Right forelimb (tissue), 1 donor: Measurements from ENCODE around the gene TMEM8B.

Experiments used
- DNase-seq: peaks from one replicate; pipeline ENCODE4 v3.0.0-alpha.2; 2018

Gene TMEM8B, protein sequence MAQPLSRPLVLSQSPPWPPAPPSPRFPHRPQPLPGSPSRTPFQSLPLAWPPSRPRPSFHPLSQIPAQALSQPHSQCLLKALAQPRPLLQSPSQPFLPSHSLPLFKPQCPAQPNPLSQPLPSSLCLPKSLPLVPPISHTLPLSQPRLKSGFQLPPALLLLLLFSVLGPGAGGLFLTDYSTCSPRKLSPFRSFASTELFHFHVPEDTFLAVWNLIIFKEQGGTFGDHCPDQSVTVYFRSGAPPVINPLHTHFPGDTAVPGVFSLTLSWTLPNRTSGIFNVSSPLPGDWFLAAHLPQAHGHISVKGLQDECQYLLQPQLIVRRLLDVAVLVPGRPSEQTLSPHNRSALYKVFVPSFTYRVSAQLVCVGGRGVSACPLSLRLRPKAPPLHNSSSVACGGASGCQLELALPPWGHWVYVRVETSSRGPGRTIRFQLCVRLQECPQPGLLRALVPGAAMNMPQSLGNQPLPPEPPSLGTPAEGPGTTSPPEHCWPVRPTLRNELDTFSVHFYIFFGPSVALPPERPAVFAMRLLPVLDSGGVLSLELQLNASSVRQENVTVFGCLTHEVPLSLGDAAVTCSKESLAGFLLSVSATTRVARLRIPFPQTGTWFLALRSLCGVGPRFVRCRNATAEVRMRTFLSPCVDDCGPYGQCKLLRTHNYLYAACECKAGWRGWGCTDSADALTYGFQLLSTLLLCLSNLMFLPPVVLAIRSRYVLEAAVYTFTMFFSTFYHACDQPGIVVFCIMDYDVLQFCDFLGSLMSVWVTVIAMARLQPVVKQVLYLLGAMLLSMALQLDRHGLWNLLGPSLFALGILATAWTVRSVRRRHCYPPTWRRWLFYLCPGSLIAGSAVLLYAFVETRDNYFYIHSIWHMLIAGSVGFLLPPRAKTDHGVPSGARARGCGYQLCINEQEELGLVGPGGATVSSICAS

DNA sequence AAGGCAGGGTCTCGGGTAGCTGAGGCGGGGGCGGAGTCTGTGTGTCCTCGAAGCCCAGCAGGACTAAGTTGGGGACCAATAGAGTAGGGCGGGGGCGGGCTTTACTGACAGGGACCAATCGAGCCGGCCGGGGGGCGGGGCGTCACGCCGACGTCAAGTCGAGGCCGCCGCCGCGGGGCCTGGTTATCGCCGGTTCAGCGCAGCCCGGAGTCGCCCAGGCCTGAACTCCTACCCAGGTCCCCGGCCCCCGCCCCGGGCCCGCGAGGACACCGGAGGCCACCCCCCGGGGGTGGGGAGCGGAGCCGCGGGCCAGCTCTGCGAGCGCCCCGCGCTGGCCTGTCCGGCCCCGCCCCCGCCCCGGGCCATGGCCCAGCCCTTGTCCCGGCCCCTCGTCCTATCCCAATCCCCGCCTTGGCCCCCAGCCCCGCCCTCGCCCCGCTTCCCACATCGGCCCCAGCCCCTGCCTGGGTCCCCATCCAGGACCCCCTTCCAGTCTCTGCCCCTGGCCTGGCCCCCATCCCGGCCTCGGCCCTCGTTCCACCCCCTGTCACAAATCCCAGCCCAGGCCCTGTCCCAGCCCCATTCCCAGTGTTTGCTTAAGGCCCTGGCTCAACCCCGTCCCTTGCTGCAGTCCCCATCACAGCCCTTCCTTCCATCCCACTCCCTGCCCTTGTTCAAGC lies at the start of gene TMEM8B:
TSS of gene TMEM8B (plus strand) at position 145 of the 680 bp plus-strand sequence. CDS start at position 365, 220 bp downstream.
- peak; percentile 96 for DNase-seq

DNA sequence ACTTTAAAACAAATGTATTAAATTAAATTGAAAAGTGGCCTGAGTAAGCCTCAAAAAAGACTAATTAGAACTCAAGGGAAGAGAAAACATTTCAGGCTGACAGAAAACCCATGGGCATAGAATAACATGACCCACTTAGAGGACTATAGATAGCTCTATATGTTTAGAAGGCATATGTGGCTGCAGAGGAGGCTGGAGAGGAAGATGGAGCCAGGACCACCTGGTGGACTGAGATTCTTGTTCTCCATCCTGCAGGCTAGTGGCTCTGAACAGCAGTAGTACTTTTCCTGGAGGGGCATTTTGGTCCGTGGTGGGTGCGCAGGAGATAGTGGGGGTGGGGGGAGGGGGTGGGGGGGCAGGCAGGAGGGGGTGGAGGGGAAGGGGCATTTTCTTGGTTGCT lies 48.0 kb upstream of the TMEM8B start:
- no peak for DNase-seq

DNA sequence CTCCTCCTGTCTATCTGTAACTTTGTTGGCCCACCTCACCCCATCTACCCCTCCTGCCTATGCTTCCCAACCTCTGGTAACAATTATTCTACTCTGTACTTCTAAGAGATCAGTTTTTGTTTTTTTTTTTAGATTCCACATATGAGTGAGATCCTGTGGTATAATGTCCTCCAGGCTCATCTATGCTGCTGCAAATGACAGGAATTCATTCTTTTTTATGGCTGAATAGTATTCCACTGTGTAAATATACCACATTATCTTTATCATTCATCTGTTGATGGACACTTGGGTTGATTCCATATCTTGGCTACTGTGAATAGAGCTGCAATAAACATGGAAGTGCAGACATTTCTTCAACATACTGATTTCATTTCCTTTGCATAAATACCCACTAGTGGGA lies 45.6 kb upstream of the TMEM8B start:
- DNase-seq, result no peak

DNA sequence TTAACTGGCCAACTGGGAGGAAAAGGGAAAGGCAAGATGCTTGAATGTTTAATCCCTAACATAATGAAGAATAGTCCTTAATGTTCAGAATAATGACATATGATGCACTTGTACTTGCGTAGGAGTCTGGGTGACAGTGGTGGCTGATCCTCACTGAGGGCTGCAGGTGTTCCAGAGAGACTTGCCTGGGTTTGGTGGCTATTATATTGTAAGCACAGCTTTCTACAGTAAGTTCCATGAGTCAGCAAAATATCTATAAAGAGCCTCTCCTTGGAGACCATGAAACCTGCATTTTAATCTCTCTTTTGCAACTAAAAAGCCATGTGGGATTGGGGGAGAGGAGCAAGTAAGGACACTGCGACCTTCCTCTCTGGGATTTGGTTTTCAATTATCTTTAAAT lies 39.5 kb upstream of the TMEM8B start:
- no peak for DNase-seq

DNA sequence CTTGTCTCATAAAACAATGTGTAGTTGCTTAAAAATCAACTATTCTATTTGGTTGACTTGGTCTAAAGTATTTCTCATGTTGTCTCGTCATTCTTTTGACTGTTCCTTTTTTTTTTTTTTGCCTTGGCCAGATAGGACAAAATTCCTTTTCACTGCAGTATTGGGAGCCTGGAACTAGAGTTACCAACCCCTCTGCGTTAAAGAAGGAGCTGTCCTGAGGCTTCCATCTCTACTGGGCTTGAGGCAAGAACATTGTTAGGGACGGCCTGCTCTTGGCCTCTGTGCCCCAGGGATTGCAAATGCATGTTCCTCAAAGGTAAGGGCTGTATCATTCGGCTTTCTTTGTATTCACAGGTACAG lies 39.0 kb upstream of the TMEM8B start:
- no peak for DNase-seq

DNA sequence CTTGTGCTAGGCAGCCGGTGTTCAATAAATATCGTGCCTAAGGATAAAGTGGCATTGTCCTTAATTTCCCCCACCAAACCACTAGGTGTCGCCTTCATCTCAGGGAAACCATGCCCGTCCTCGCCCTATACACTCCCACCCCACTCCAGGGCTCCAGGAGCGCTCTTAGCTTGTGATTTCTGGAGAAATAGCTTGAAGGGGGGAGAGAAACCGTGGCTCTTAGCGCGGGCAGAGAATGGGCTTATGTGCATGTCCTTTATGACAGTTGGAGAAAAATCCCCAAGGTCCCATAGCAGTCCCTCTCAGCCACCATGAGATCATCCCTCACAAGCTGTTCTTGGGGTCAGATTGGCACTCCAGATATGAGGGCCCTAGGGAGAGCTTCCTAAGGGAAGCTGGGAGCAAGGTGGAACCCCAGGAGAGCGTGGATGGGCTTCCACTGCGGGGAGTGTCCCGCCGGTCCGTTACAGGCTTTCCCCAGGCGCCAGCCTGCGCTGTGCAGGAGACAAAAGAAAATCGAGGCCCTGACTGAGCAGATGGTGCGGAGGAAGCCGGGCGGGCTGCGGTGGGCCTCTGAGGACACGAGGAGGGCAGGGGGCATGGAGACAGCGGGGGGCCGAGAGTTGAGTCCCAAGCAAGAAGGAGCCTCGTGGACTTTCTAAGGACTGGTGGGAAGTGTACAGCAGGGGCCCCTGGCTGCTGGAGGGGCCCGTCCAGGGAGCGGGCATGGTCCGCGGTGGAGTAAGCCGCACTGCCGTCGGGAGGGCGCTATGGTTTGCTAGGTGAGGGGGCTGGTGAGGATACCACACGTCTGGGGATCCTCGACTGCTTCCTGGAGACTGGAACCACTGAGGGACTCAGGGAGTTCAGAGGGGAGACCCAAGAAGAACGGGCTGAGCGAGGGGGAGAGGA lies 38.4 kb upstream of the TMEM8B start:
- peak; percentile 83 for DNase-seq

DNA sequence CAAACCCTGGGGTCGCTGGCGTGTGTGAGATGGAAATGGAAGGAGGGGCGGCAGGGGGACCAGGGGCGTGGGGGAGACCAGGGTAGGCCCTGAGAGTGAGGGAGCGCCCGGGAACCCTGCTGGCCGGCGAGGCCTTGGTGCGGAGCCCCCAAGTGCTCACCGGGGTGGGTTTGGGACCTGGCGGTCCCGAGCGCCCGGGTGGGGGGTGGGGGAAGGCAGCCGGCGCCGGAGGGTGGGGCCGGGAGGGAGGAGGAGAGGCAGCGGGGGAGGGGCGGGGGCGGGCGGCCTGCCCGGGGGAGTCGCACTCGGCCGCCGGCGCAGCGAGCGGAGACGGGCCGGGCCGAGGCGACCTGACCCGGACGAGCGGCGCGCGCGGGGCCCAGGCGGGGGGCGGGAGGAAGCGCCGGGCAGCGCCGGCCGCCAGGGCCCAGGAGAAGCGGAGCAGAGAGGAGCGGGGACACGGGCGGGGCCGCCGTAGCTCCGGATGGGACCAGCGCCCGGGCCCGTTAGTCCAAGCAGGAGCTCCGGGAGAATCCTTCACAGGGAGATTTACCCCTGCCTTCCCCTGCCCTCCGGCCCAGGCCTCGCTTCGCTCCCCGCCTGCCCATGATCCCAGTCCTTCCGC lies 37.6 kb upstream of the TMEM8B start, which contains the start of gene NPR2:
TSS of gene NPR2 (plus strand) at position 295 of the 625 bp plus-strand sequence. CDS start 818 bp downstream, outside the sequence.
- DNase-seq, result peak; percentile 75

DNA sequence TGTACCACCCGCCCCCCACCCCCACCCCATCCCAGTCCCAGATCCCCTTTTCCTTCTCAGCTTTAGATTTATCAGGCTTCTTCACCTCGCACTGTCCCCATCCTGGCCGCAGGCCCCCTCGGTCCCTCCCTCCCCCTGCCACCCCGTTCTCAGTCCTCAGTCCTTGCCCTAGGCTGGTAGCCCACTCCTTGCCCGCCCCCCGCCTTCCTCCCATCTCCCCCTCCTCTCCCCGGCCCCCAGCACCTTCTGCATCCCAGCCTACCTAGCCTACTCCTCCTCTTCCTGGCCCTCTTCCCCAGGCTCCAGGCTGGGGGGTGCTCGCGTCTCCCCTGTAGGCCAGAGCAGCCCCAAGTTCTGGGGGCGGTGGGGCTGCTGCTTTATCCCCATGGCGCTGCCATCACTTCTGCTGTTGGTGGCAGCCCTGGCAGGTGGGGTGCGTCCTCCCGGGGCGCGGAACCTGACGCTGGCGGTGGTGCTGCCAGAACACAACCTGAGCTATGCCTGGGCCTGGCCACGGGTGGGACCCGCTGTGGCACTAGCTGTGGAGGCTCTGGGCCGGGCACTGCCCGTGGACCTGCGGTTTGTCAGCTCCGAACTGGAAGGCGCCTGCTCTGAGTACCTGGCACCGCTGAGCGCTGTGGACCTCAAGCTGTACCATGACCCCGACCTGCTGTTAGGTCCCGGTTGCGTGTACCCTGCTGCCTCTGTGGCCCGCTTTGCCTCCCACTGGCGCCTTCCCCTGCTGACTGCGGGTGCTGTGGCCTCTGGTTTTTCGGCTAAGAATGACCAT lies 36.8 kb upstream of the TMEM8B start:
- no peak for DNase-seq

DNA sequence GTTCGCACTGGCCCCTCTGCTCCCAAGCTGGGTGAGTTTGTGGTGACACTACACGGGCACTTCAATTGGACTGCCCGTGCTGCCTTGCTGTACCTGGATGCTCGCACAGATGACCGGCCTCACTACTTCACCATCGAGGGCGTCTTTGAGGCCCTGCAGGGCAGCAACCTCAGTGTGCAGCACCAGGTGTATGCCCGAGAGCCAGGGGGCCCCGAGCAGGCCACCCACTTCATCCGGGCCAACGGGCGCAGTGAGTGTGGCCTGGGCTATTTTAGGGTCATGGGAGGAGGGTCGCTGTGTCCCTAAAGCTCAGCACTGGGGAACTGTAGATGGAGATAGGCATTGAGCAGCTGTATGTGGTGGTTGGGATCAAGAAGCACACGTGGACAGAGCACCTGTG lies 36.2 kb upstream of the TMEM8B start:
- DNase-seq, result no peak

DNA sequence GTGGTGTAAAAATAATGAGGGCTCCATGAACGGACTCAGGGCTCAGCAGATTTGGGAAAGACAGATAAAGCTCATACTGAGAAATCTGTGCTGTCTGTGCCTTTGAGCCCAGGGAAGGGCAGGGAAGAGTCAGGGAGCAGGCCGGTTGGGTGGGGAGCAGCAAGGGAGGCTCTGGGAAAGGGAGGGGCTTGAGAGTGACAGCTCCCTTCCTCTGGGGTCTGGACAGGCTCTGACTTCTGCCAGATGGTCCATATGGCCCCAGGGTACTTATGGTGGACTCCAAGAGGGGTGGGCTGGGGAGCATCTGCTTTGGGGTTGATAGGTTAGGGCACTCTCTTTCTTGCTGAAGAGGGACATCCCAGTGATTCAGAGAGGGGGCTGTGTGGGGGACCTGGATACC lies 35.6 kb upstream of the TMEM8B start:
- no peak for DNase-seq

DNA sequence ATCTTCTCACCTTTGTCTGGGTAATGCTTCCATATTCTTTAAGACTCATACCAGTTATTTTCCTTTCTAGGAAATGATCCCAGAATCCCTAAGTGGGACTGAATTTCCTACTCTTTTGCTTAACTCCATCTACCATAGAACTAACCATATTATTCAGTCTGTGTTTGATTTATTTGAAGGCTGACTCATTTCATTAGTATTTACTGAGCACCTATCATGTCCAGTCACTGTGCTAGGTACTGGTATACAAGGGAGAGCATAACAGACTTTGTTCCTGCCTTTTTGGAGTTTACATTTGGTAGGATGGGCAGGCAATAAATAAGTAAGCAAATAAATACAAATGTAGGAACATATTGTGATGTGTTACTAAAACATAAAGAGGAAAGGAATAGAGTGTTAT lies 33.3 kb upstream of the TMEM8B start:
- DNase-seq, result no peak

DNA sequence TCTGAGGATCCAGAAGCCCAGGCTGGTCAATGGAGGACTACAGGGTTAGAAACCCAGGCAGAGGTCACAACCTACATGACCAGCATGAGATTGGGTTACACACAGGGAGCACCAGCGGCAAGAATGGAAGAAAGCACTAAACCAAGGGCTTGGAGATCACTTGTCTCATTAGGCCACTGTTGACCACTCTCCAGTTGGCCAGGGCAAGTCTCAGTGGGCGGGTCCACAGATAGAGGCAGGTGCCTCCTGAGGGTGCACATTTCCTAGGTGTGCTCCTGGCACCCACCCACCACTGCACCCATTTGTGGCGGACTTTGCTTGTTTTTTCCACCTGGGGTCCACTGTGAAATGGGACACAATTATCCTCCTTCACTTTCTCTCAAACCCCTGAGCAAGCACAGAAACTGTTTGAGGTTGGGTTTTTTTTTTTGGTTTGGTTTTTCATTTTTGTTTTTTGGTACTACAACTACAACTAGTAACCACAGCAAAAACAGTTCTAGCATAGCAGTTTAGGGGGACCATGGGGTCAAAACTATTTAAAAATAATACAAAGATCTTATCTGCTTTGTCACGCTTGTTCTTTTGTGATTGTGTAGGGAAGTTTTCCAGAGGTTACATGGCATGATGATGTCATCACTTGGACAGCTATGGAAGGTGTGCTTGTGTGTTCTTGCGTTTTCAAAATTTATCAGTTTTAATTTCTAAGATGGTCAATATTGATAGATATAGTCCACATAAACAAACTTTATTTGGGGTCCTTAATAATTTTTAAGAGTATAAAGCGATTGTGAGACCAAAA lies 31.5 kb upstream of the TMEM8B start:
- DNase-seq, result no peak

DNA sequence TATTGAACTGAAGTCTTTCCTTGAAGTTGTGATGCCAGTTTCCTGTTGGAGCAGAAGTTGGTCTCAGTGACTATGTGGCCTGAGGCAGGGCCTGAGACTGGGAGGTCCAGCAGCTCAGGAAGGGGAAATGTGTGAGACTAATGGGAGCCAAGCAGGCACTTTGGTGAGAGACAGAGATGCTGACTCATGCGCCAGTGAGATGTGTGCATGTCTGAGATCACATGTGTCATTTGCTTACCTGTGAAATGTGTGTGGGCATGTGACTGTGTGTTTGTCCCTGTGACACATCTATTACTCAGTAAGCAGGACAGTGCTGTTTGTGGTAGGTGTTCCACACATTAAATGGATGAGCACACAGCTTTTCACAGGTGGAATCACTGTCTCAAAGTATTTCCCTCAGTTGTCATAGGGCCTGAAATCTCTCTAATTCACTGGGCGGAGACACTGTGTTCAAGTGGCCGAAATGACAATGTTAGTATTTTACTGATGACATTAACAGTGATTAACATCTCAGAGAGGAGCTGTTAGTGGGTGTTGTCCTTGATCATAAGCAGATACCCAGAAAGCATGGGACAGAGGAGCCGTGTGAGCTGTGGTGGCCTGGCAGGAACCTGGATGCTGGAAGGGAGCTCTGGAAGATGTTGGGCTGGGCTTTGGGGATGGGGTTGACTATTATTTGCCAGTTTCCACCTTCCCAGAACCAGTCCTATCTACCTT lies 30.2 kb upstream of the TMEM8B start:
- DNase-seq, result no peak

DNA sequence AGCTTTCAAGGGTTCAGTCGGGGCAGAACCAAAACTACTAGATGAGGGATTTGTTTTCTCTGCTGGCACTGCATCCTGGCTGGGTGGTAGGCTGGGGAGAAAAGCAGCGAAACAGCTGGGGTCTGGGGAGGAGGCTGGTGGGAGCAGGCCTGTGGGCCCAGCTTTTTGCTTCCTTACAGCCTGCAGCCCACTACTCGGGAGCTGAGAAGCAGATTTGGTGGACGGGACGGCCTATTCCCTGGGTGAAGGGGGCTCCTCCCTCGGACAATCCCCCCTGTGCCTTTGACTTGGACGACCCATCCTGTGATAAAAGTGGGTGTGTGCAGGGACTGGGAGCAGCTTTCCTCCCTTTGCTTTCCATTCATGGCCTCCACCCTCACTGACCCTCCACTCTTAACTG lies 28.5 kb upstream of the TMEM8B start:
- DNase-seq, result no peak

DNA sequence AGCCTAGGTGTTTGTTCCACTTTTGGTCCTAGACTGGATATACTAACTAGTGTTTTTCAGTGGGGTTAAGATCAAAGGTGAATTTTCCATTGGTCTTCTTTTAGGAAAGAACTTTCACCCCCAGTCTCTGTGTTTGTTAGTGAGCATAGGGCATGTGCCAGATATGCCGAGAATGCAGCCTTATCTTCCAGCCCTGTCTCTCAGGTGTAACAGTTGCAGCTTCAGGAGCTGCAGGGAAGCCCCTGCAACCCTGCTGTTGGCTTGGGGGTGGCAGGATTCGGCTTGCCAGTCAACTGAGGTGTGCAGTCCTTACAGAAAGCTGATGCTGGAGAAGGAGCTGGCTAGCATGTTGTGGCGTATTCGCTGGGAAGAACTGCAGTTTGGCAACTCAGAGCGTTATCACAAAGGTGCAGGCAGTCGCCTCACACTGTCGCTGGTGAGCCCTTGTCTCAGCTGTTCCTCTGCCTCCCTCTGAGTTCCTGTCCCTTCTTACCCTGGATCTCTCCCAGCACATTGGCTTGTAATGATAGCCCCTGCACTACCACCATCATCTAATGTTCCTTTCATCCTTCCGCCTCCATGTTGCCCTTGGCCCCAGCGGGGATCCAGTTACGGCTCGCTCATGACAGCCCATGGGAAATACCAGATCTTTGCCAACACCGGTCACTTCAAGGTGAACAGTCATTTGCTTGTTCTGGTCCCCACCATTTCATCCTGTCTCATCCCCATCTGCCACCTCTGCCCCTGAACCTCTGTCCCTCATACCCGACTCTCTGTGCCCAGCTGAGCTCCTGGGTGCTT lies 27.5 kb upstream of the TMEM8B start:
- DNase-seq, result no peak

DNA sequence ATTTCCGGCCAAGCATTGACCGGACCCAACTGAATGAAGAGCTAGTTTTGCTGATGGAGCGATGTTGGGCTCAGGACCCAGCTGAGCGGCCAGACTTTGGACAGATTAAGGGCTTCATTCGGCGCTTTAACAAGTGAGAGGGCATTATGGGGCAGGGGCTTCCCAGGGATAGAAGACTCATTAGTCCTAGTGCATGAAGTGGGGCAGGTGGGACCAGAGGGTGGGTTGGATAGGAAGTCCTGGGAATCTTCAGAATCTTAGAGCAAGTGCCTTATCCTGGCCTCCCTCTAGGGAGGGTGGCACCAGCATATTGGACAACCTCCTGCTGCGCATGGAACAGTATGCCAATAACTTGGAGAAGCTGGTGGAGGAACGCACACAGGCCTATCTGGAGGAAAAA lies 22.9 kb upstream of the TMEM8B start:
- no peak for DNase-seq

DNA sequence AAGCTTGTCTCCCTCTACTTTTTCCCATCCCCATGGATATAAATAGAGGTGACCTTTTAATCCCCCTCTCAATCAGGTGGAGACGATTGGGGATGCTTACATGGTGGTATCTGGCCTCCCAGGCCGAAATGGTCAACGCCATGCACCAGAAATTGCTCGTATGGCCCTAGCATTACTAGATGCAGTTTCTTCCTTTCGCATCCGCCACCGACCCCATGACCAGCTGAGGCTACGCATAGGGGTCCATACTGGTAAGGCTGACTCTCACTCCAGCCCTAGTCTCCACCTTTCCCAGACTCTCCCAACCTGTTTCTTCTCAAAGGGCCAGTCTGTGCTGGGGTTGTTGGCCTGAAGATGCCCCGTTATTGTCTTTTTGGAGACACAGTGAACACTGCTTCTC lies 20.6 kb upstream of the TMEM8B start:
- no peak for DNase-seq

DNA sequence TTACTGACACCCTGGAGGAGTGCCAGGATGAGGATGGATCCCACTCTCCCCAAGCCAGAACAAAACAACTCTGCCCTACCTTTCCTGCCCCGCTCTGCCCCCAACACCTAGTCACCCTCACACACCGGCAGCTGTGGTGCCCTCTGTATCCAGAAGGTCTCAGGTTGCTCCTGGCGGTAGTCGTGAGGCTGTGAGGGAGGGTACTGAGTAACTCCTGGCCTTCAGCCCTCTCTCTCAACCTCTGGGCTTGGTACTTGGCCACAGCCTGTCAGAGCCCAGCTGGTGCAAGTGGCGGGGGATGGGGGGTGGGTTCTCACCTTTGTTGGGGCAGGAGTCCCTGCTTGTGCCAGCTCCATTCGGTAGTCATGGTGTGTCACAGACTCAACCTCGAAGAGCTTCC lies 18.9 kb upstream of the TMEM8B start:
- DNase-seq, result no peak
